T-helper 1 cell treated with Interleukin-12 subunit alpha and Interleukin-12 subunit beta and Interleukin-4 antibody, amounts not matched to agents 30 ng/mL and 1 ng/mL, for 36 hours (primary cell): ENCODE measurements around the gene DOCK11. TPM values are rescaled to one million over a fixed set of nuclear protein-coding genes. Genes with fewer than 3 reads are reported as not detected.

Experiments used
- intact Hi-C: fragments of 100-400 bp; cut with micrococcal nuclease; formaldehyde crosslinking; loops from one replicate; pipeline ENCODE4 v1.15.1; 2024
- total RNA-seq: library from RNA; stranded (reverse); gene quantifications from 2 replicates; pipeline ENCODE4 v1.2.3, GENCODE V29; 2022

Gene DOCK11
- total RNA-seq, 1 donor from 2014 or later, result 61.8 TPM

DNA sequence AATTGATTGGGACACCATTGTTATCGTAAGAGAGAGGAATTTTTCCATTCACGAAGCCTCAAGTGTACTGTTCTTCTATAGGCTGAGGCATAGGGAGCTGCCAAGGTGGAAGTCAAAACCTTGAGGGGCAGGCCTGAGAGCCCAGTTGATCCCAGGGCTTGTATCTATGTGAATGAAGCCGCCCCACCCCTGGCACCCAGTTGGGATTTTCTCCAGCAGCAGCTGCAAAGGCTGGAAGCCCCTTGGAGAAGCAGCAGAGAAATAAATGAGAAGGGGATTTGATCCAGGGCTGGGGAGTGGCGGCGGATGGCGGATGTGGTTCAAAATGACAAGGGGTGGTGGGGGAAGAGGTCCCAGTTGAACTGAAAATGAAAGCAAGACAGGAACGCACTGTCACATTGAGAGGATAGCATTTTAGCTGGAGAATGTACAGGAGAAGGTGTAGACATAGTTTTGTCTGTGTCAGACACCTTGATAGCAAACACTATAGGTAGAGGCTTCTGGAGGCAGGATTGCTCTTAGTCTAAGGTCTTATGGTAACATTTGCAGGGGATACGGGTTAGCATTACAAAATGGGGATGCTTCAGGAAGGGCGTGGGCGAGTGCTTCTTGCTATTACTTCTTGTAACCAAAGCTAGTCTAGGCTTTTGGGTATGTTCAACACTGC lies 32.6 kb downstream of the DOCK11 start:
- intact Hi-C loops, result loop anchor here (1.0 to 10.0 kb wide), 6 partner anchors 8 to 707 kb away; partner anchors contain the start of genes PGRMC1 and WDR44

DNA sequence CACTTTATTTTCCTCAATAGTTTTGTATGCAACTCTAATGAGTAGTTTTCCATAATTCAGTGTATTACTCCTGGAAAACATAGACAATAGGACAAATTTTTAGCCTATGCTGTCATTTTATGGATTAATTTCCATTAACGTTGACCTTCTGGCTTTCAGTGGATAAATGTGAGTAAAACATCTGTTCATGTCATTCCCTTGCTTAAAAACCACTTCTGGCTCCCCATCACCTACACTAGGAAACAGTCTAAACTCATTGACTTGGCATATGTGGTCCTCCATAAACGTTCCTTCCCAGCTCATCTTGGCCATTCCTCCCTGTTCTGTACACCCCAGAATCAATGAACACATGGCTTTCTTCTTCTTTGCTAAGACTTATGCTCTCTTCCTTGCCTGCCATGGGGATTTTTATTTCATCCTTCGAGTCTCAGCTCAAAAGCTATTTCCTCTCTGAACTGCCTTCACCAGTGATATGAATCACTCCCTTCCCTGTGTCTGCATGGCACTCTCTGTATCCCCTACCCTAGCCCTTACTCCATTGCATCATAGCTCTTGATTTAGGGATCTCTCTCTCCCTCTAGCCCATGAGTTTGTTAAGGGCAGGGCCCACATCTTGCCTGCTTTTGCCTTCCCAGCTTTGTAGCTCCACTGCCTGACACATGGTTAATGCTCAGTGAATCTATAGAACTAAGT lies 34.8 kb downstream of the DOCK11 start:
- intact Hi-C loops, result no loop called here

DNA sequence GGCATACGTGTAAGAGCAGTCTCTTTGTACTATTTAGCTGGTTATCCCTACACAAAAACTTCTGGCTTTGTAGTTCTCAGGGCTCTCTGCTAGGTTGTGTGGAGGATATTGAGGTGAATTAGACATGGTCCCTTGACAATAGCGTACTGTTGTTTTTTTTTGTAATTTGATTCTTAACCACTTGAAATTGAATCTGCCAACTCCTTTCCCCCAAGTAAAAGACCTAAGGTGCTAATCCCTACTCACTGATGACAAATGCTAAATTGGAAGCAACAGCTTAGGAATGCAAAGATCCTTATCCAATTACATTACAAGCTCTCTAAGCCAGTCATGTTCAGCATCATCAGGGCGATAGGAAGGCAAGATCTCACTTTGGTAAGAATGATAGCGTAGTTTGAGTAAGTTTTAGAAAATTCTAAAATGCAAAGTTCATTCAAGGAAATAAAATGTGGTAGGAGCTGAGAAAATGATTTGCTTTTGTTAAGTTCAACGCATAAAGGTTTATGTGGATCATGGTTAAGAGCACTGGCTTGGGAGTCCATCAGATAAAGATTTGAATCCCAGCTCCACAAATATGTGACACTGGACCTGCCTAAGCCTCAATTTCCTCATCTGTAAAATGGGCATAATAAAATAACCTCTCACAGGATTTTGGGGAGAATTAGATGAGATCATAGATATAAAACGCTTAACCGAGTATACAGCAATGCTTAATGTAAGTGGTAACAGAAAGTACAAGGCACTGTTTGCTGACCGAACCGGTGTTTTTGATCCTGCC lies 39.3 kb downstream of the DOCK11 start:
- intact Hi-C loops, result no loop called here

- intact Hi-C loops, result loop anchor here (1.0 to 2.0 kb wide), 7 partner anchors 8 to 189 kb away; partner anchors contain the start of gene WDR44
These were observed 40.6 kb downstream of the DOCK11 start for GRCh38 chrX:118536204-118536603.

GRCh38 chrX:118536687-118537461 lies 41.3 kb downstream of the DOCK11 start:
- intact Hi-C loops, result loop anchor here (1.0 to 2.0 kb wide), 7 partner anchors 9 to 190 kb away; partner anchors contain the start of gene WDR44

DNA sequence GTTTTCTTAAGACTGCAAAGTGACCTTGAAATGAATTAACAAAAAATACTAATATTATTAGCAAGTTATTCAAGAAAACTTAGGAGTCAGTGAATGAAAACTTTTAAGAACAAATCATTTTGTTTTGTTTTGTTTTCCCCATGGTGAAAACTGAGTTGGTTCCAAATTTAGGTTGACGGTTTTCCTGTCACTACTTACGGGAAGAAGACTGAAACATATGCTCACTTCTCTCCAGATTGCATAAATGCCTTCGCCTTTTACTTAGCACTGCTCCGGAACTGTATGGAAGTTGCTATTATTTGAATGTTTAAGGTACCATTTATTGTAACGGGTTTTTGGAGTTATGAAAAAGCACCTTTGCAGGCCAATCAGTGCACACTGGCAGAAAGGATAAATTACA lies 42.8 kb downstream of the DOCK11 start:
- intact Hi-C loops, result no loop called here

DNA sequence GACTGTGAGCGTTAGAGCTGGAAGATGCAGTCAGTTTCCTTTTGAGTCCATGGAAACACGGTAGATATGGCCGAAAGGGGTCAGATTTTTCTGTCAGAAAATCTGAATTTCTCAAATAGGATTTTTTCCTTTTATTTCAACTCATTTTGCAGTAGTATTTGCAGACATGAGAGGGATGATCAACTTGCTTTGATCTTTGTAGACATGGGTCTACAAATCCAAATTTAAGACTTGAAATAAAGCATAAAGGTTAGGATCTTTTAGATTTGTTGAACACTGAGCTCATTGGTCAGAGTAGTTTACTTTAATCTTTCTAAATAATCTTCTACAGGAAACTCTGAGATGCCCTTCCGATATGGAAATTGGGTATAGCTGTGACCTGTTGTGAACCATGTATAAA lies 44.7 kb downstream of the DOCK11 start:
- intact Hi-C loops, result no loop called here

GRCh38 chrX:118541482-118541881 lies 45.9 kb downstream of the DOCK11 start:
- intact Hi-C loops, result no loop called here

DNA sequence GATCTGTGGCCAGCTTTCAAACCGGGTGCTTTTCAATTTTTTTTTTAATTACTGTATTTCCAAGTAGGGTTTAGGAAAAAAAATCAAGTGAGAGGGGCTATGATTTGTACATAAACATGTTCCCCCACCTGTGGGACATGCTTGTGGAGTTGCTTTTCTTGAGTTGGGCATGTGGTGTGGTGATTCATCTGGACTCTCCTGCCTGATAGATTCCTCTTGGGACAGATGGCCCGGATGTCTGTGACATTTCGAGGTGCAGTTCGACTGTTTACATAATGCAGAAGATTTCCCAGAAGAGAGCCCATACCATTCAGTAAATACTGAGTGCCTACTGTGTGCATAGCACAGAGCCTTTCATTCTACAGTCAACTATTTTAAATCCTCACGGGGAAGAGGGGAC lies 49.9 kb downstream of the DOCK11 start:
- intact Hi-C loops, result no loop called here

GRCh38 chrX:118548841-118549240 lies 53.2 kb downstream of the DOCK11 start:
- intact Hi-C loops, result no loop called here

DNA sequence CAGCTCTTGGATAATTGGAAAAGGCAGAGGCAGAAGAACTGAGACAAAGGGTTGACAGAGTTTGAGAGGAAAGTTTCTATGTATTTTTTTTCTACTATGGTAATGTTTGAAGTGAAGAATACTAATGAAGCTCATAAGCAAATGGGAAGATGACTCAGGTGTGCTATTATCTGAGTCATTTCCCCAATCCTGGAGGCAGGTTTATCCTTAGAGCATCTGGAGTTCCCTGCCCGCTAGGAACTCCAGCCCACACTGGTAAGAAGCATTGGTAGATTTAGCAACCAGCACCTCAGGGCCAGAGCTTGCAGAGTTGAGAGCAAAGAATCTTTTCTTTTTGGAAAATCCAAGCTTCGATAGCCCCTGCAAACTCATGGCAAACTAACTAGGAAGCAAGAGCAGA lies 55.2 kb downstream of the DOCK11 start:
- intact Hi-C loops, result no loop called here

- intact Hi-C loops, result no loop called here
These were observed 55.8 kb downstream of the DOCK11 start for GRCh38 chrX:118551426-118551825.

DNA sequence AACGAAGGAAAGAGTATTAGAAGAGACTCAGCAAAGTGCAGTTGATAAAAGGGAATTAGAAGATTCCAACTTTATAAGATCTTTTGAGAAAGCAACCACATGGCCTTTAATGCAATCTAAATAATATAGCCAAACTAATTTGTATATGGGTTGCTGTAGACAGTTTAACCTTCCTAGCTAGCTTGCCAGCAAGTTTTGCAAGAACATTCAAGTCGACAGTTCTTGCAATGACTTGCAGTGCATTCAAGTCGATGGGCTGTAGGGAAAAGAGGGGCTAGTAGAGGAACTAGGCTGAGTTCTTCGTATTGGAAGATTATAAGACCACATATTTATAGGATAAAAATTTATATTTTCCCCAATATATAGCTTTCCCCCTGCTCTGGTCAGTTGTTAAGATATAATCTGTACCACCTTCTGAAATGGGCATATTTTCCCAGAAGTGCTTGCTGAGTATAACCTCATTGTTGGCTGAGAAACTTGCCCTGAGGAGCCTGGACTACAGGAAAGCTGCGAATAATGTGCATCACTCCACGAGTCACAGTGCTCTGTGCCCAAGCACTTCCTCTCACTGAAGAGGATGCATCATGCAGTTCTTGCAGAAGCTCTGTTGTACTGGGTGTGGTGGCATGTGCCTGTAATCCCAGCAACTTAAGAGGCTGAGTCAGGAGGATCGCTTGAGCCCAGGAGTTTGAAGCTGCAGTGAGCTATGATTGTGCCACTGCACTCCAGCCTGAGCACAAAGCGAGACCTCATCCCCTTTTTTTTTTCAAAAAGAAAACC lies 56.7 kb downstream of the DOCK11 start:
- intact Hi-C loops, result no loop called here

- intact Hi-C loops, result no loop called here
These were observed 57.6 kb downstream of the DOCK11 start for GRCh38 chrX:118553042-118553710.

DNA sequence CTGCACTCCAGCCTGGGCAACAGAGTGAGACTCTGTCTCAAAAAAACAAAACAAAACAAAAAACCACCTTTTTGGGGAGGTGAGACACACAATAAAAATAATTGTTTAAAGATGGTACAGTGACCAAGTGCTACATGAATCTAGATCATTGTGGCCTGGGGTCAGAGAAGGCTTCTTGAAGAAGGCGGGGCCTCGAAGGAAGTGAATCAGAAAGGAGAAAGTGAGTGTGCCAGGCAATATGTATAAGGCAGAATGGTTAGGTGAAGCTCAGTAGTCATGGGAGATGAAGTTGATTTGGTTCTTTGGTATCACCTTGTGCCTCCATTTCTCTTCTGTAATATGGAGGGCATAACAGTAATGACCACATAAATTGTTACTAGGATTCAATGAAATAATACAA lies 58.9 kb downstream of the DOCK11 start:
- intact Hi-C loops, result no loop called here

GRCh38 chrX:118558926-118559325 lies 63.3 kb downstream of the DOCK11 start:
- intact Hi-C loops, result no loop called here

- intact Hi-C loops, result no loop called here
These were observed 64.9 kb downstream of the DOCK11 start for GRCh38 chrX:118560489-118560888.

DNA sequence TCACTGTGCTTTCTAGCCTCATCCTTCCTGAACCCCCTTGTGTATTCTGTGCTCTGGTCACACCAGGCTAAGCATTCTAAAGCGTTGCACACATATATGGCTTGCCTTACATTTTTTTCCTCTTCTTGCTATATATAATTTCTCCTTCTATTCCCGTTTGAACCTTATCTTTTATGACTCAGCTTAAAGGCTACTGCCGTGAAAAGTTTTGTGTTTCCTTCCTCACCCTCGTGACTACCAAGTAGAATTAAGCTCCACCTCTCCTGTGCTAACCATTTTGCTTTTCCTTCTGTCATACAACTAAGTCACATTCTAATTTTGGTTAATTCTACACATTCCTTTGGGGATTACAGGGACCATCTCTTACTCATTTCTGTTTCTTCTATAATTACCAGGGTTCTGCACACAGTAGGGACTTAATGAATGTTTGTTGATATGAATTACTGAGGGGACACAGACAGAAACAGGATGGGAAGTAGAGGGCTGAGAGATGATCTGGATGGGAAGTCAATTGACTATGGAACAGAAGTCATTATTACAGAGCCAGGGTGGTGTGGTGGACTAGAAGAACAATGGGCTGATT lies 67.1 kb downstream of the DOCK11 start:
- intact Hi-C loops, result no loop called here

GRCh38 chrX:118564498-118564897 lies 68.9 kb downstream of the DOCK11 start:
- intact Hi-C loops, result no loop called here

GRCh38 chrX:118565853-118566252 lies 70.2 kb downstream of the DOCK11 start:
- intact Hi-C loops, result no loop called here
